Uterus (tissue), 4 donors: ENCODE measurements around the gene PRSS53. TPM values are rescaled to one million over a fixed set of nuclear protein-coding genes. Genes with fewer than 3 reads are reported as not detected.

Source experiments
- DNase-seq, 2 donors: peaks; one replicate each; pipeline ENCODE4 v3.0.0-alpha.2; 2019 to 2020
- H3K27ac ChIP-seq, 2 donors: fragments of 200-600 bp; sonication (generic); 1 replicate in 1 of 2; 2 replicates in 1 of 2; pipeline ENCODE4 v1.5.1; 2016 to 2018
- H3K27me3 ChIP-seq, 2 donors: fragments of 200-600 bp; sonication (generic); one replicate each; pipeline ENCODE4 v1.5.1; 2018 to 2019; ENCODE audit warnings: control low read depth in 1 of 2
- H3K36me3 ChIP-seq, 2 donors: fragments of 200-600 bp; sonication (generic); one replicate each; pipeline ENCODE4 v1.5.1; 2019; ENCODE audit warnings: control low read depth in 1 of 2
- H3K4me1 ChIP-seq, 2 donors: fragments of 200-600 bp; sonication (generic); one replicate each; pipeline ENCODE4 v1.5.1; 2018 to 2019; ENCODE audit warnings: control low read depth in 1 of 2
- H3K4me3 ChIP-seq, 2 donors: fragments of 200-600 bp; sonication (generic); 1 replicate in 1 of 2; 2 replicates in 1 of 2; pipeline ENCODE4 v1.5.1; 2018 to 2019; ENCODE audit warnings: mild to moderate bottlenecking in 1 of 2
- H3K9me3 ChIP-seq, 2 donors: fragments of 200-600 bp; sonication (generic); one replicate each; pipeline ENCODE4 v1.5.1; 2019; ENCODE audit warnings: control low read depth in 1 of 2
- CTCF ChIP-seq, 4 experiments: fragments of 200-600 bp in 2 of 4; fragments of 450-650 bp in 2 of 4; sonication (generic) in 2 of 4; IDR thresholded peaks; one replicate each; pipeline ENCODE4 v1.5.1; 2016 to 2019; ENCODE audit warnings: antibody characterized with exemption in 4 of 4, mild to moderate bottlenecking in 2 of 4, moderate library complexity in 1 of 4
- POLR2A ChIP-seq, 2 donors: fragments of 450-650 bp; IDR thresholded peaks; one replicate each; pipeline ENCODE4 v1.6.1; 2016; ENCODE audit warnings: antibody characterized with exemption in 2 of 2, mild to moderate bottlenecking in 1 of 2, moderate library complexity in 1 of 2
- intact Hi-C: fragments of 100-400 bp; cut with DNase I; formaldehyde crosslinking; loops from one replicate; pipeline ENCODE4 v1.15.1; 2023; ENCODE audit warnings: low total_unique reads
- total RNA-seq, 4 donors: library from RNA; depleted of rRNA in 3 of 4; stranded (reverse); fragments of >200 nt in 3 of 4; gene quantifications; one replicate each; pipeline versions ENCODE4 v1.1.0 to v1.2.4, GENCODE V29; 2014 to 2023
- donor health status: DM: yes; HTN: yes; CAD: no.

The PRSS53 gene
- total RNA-seq, 4 donors from 2014 or later: under 0.01 to 5.5 (median 2.4) TPM; not detected in 1

GRCh38 chr16:31077024-31077423, 11.7 kb downstream of the PRSS53 start:
- no peak for DNase-seq
- TF ChIP-seq CTCF (IDR thresholded peaks at IDR 0.05) (no peak), POLR2A (IDR thresholded peaks at IDR 0.05) (no peak)
- H3K9me3 ChIP-seq: no peaks in the 10 kb centered on the region
- H3K27ac ChIP-seq: no peak overlapping the region
- H3K36me3 ChIP-seq: no peaks in the 10 kb centered on the region
- peaks cover 0 to 5% of the 10 kb centered on the region in 2 donors for H3K4me1 ChIP-seq
- intact Hi-C loops: no loop called here
- no peaks in the 10 kb centered on the region for H3K27me3 ChIP-seq
- H3K4me3 ChIP-seq: no peak overlapping the region

GRCh38 chr16:31076319-31076718, 12.4 kb downstream of the PRSS53 start:
- H3K36me3 ChIP-seq: no peaks in the 10 kb centered on the region
- intact Hi-C loops: no loop called here
- no peak for DNase-seq

DNA sequence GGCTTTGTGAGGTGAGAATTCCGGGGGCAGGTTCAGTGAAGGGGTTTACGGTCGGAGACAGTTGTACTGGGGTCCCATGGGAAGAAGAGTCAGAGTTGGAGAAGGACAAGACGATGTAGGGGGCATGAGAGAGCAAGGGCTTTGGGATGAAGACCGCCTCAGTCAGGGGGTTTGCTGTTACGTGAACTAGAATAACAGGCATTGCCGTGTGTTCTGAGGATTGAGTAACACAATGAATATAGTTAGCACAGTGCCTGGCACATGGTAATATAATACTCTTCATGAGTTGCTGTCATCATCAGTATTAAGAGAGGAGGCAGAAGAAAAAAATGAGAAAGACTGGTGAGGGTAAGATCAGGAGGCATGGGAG, 13.9 kb downstream of the PRSS53 start:
- Histone ChIP-seq H3K4me3 (peak overlapping the region; percentile 67 to 73), H3K4me1 (peaks cover 0 to 10% of the 10 kb centered on the region in 2 donors), H3K27me3 (no peaks in the 10 kb centered on the region), H3K27ac (peak overlapping the region; percentile 92 to 93), H3K9me3 (no peaks in the 10 kb centered on the region), H3K36me3 (no peaks in the 10 kb centered on the region)
- intact Hi-C loops: no loop called here
- no peak for DNase-seq
- TF ChIP-seq CTCF (IDR thresholded peaks at IDR 0.05) (no peak), POLR2A (IDR thresholded peaks at IDR 0.05) (no peak)

More at GRCh38 chr16:31076319-31076718, 12.4 kb downstream of the PRSS53 start:
- H3K27me3 ChIP-seq: no peaks in the 10 kb centered on the region
- H3K9me3 ChIP-seq: no peaks in the 10 kb centered on the region
- H3K27ac ChIP-seq: no peak overlapping the region
- H3K4me1 ChIP-seq: peaks cover 0 to 10% of the 10 kb centered on the region in 2 donors
- H3K4me3 ChIP-seq: no peak overlapping the region
- TF ChIP-seq CTCF (IDR thresholded peaks at IDR 0.05): no peak
- no peak for TF ChIP-seq POLR2A (IDR thresholded peaks at IDR 0.05)

DNA sequence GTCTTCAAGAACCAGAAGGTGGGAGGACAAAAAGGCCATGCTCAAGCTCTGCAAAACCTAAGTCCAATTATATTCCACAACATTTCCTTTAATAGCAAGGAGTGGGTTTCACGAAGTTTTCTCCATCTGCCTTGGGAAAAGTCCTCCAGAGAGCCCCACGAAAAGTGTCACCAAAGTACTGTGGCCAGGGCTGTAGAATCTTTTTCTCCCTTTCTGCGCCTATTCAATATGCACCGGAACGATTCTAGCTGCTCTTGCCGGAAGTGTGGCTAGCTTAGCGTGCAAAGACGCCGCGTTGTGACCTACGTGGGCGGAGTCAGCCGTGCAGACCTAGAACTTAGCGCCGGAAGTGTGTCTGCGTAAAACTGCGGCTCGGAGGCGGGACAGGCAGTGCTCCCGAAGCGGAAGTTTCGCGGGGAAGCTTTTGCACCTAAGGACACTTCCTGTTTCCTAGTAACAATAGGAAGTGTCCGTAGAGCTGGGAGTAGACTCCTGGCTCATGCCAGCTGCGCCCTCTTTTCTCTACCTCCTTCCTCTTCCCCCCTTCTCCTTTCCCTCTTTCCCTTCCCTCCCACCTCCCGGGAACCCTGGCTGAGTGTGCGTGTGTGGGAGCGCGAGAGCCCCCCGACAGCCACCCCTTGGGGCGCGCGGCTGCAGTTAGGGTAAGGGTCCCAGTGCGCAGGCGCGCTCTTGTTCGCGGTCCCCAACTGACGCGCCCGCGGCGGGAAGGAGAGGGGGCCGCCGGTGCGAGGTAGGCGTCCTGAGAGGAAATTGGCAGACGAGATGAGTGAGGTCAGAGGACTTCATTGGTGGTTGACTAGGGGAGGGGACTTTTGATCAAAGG, 14.6 kb downstream of the PRSS53 start, which contains the start of the genes ZNF646 and ZNF668:
ZNF646 (plus strand) TSS at position 453 of the 844 bp plus-strand sequence. CDS start 1,903 bp downstream, outside the sequence.
ZNF668 (minus strand) TSS at position 271 of the 844 bp plus-strand sequence. CDS start 9,781 bp downstream, outside the sequence.
- intact Hi-C loops: no loop called here
- TF ChIP-seq POLR2A (IDR thresholded peaks at IDR 0.05) (peak; percentile 40 to 68), CTCF (IDR thresholded peaks at IDR 0.05) (no peak)
- no peaks in the 10 kb centered on the region for H3K36me3 ChIP-seq
- H3K4me3 ChIP-seq: peak within 1 kb of the TSS; percentile 67 to 73
- DNase-seq: peak; percentile 98
- H3K27me3 ChIP-seq: no peaks in the 10 kb centered on the region
- H3K27ac ChIP-seq: peak within 1 kb of the TSS; percentile 92 to 93
- peaks cover 0 to 10% of the 10 kb centered on the region in 2 donors for H3K4me1 ChIP-seq
- H3K9me3 ChIP-seq: no peaks in the 10 kb centered on the region
